ENCODE results near the gene PUS7L. TPM values are rescaled to one million over a fixed set of nuclear protein-coding genes. Genes with fewer than 3 reads are reported as not detected.

Gene PUS7L
- total RNA-seq, 1 donor from 2014 or later, result 2.4 TPM

GRCh38 chr12:43676183-43676813 is 82.3 kb downstream of the PUS7L start:
- H3K9me3 ChIP-seq, result no peaks in the 10 kb centered on the region
- TF ChIP-seq CTCF (IDR thresholded peaks at IDR 0.05), result no peak
- H3K27ac ChIP-seq, result no peak overlapping the region
- H3K4me3 ChIP-seq, result no peak overlapping the region
- no peaks in the 10 kb centered on the region for H3K4me1 ChIP-seq
- no peak for DNase-seq (ENCODE audit: low spot score in 2 of 2)
- no peaks in the 10 kb centered on the region for H3K27me3 ChIP-seq
- no peaks in the 10 kb centered on the region for H3K36me3 ChIP-seq
- intact Hi-C loops (cut with DNase I), result no loop called here

GRCh38 chr12:43675048-43675904 is 83.3 kb downstream of the PUS7L start:
- H3K4me1 ChIP-seq, result no peaks in the 10 kb centered on the region
- intact Hi-C loops (cut with DNase I), result no loop called here
- DNase-seq (ENCODE audit: low spot score in 2 of 2), result no peak
- TF ChIP-seq CTCF (IDR thresholded peaks at IDR 0.05), result no peak
- H3K27ac ChIP-seq, result no peak overlapping the region
- no peak overlapping the region for H3K4me3 ChIP-seq
- no peaks in the 10 kb centered on the region for H3K27me3 ChIP-seq
- H3K36me3 ChIP-seq, result no peaks in the 10 kb centered on the region
- no peaks in the 10 kb centered on the region for H3K9me3 ChIP-seq

- no peak overlapping the region for H3K27ac ChIP-seq
- intact Hi-C loops (cut with DNase I), result no loop called here
- no peak overlapping the region for H3K4me3 ChIP-seq
- no peak for TF ChIP-seq CTCF (IDR thresholded peaks at IDR 0.05)
- H3K27me3 ChIP-seq, result no peaks in the 10 kb centered on the region
- H3K36me3 ChIP-seq, result no peaks in the 10 kb centered on the region
- no peaks in the 10 kb centered on the region for H3K9me3 ChIP-seq
- H3K4me1 ChIP-seq, result no peaks in the 10 kb centered on the region
- DNase-seq (ENCODE audit: low spot score in 2 of 2), result no peak
Observed at GRCh38 chr12:43669373-43669772, 89.2 kb downstream of the PUS7L start.

Other genes with a start within 250 kb of the PUS7L start
- not detected for gene ADAMTS20, start 206.6 kb downstream of the PUS7L start, total RNA-seq
- 7.3 TPM for gene IRAK4, start 161 bp upstream of the PUS7L start, total RNA-seq
- 67.2 TPM for gene TWF1, start 47.5 kb upstream of the PUS7L start, total RNA-seq
- gene TMEM117, start 77.3 kb upstream of the PUS7L start, total RNA-seq, result 0.43 TPM

All from ascending aorta (tissue), 2 donors.